Mucosa of rectum (tissue), 2 donors: Measurements from ENCODE around the gene CHADL.

Source experiments
- H3K27ac ChIP-seq, 2 donors: one replicate each; pipeline ENCODE4 v1.7.0; 2013; ENCODE audit warnings: inconsistent platforms in 2 of 2, low read depth in 2 of 2, low read length in 2 of 2
- H3K27me3 ChIP-seq, 2 donors: one replicate each; pipeline ENCODE4 v1.7.0; 2013; ENCODE audit warnings: low read length in 2 of 2; ENCODE audit not compliant: control insufficient read depth in 2 of 2, insufficient read depth in 2 of 2
- H3K36me3 ChIP-seq, 2 donors: one replicate each; pipeline ENCODE4 v1.7.0; 2013; ENCODE audit warnings: low read length in 2 of 2; ENCODE audit not compliant: control insufficient read depth in 2 of 2, insufficient read depth in 2 of 2
- H3K4me1 ChIP-seq, 2 donors: one replicate each; pipeline ENCODE4 v1.7.0; 2013; ENCODE audit warnings: low read length in 2 of 2, mild to moderate bottlenecking in 1 of 2; ENCODE audit not compliant: control insufficient read depth in 2 of 2, insufficient read depth in 2 of 2
- H3K4me3 ChIP-seq, 2 donors: one replicate each; pipeline ENCODE4 v1.7.0; 2013; ENCODE audit warnings: low read length in 2 of 2
- H3K9ac ChIP-seq, 2 donors: one replicate each; pipeline ENCODE4 v1.7.0; 2013; ENCODE audit warnings: low read length in 2 of 2, low read depth in 1 of 2, mild to moderate bottlenecking in 1 of 2
- H3K9me3 ChIP-seq, 2 donors: one replicate each; pipeline ENCODE4 v1.7.0; 2013; ENCODE audit warnings: low read length in 2 of 2; ENCODE audit not compliant: control insufficient read depth in 2 of 2
- donor health status: healthy.
- donor health status: Normal muscosa, but diverticular disease.

CHADL gene

DNA sequence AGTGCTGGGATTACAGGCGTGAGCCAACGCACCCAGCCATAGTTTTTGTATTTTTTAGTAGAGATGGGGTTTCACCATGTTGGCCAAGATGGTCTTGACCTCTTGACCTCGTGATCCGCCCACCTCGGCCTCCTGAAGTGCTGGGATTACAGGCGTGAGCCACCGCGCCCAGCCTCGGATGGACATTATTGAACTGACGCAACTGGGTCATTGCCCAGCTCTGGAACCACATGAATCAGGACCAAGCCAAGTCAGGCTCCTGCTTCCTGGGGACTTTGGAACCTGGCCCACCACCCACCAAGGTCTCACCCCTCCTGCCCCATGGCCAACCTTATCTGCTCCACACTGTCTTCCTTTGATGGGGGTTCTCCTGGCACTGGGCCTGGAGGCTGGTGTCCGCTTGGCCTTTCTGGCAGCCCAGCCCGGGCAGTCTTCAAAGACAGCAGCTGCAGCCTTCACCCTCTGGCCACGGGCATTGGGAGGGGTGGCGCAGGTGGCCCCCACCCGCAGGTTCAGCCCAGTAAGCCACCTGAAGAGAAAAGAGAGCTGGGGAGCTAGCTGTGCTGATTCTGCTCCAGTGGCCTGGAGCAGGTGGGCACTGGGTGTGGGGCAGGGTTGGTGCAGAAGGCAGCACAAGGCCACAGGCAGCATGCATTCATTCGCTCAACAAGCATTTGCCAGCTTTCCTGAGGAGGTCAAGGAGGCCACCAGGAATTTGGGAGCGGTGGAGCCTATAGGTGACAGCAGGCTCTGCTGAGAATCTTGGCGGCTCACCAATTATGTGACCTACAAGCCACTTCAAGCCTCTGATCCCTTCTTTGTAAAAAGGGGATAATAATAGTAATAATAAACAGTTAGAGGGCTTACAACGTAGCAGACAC lies 5.7 kb downstream of the CHADL start:
- Histone ChIP-seq H3K4me3 (no peak overlapping the region), H3K27ac (no peak overlapping the region), H3K9me3 (no peaks in the 10 kb centered on the region), H3K9ac (no peak overlapping the region), H3K4me1 (peaks cover 10 to 11% of the 10 kb centered on the region in 2 donors), H3K27me3 (no peaks in the 10 kb centered on the region), H3K36me3 (peaks cover 5 to 14% of the 10 kb centered on the region in 2 donors)

DNA sequence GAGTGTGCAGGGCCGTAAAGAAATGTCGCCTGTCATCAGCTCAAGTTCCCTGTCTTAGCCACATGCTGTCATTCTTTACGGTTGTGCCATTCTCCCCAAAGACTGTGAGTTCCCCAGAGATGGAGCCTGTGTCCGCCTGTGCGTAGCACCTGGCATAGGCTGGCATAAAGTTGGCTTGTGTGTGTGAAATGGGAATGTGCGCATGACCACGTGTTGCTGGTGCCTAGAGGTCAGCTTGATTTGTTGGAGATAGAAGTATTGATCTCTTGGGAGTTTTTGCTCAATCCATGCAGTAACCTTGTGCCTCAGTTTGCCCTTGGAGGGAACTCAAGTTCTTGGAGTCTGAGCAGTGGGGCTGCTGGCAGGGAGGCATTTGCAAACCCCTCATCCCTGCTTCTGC lies 9.4 kb downstream of the CHADL start:
- H3K9ac ChIP-seq, result no peak overlapping the region

DNA sequence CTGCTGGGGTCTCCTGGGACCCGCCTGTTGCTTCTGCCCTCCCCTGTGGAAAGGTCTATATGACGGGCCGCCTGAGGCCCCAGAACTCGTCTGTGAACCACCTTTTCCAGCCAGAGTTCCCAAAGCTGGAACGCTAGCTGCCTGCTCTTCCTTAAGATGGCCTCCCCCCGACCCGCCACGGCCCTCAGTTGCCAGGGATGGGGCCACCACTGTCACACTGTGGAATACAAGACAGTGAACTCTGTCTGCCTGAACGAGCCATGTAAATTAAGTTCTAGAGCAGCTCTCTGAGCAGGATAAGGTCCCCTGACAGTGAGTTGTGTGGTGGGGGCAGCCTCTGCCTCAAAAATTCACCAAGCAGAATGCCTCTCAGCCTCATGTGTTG lies 10.3 kb downstream of the CHADL start:
- H3K36me3 ChIP-seq, result peaks cover 27 to 37% of the 10 kb centered on the region in 2 donors
- no peaks in the 10 kb centered on the region for H3K4me1 ChIP-seq
- H3K4me3 ChIP-seq, result no peak overlapping the region
- H3K27ac ChIP-seq, result no peak overlapping the region
- no peak overlapping the region for H3K9ac ChIP-seq
- H3K9me3 ChIP-seq, result no peaks in the 10 kb centered on the region
- no peaks in the 10 kb centered on the region for H3K27me3 ChIP-seq

More for the DNA sequence above, 9.4 kb downstream of the CHADL start:
- H3K27ac ChIP-seq, result no peak overlapping the region
- H3K9me3 ChIP-seq, result no peaks in the 10 kb centered on the region
- no peaks in the 10 kb centered on the region for H3K4me1 ChIP-seq
- H3K4me3 ChIP-seq, result no peak overlapping the region
- no peaks in the 10 kb centered on the region for H3K27me3 ChIP-seq
- peaks cover 20 to 30% of the 10 kb centered on the region in 2 donors for H3K36me3 ChIP-seq

DNA sequence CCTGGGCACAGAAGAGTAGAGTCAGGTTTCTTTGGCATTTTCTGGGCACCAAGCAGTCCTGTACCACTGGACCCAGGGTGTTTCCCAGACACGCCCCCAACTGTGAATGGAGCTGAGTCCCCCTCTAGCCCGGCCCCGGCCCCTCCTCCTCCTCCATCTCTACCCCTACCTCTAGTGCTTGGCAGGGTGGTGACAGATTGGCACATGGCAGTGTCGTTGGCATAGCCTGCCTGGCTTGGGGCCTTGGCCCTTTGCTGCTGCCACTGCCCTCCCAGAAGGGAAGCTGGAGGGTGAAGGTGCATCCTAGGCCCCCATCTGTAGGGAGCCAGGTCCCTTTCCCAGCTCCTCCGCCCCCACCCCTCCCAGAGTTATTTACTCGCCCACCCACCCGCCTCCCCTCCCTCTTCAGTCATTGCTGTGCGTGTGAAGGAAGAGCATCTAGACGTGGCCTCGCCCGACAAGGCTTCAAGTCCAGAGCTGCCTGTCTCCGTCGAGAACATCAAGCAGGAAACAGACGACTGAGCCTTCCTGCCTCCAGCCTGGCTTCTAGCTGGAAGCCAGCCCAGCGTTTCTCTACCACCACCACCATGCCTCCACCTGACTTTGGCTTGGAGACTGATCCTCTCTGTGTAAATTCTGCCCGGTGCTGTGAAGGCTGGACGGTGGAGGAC lies 10.9 kb downstream of the CHADL start:
- H3K9ac ChIP-seq, result no peak overlapping the region
- peaks cover 32 to 42% of the 10 kb centered on the region in 2 donors for H3K36me3 ChIP-seq
- H3K9me3 ChIP-seq, result no peaks in the 10 kb centered on the region
- H3K27me3 ChIP-seq, result no peaks in the 10 kb centered on the region
- no peak overlapping the region for H3K4me3 ChIP-seq
- H3K27ac ChIP-seq, result no peak overlapping the region
- H3K4me1 ChIP-seq, result no peaks in the 10 kb centered on the region

GRCh38 chr22:41229215-41229614 lies 11.5 kb downstream of the CHADL start:
- Histone ChIP-seq H3K4me3 (no peak overlapping the region), H3K36me3 (peaks cover 37 to 49% of the 10 kb centered on the region in 2 donors), H3K9ac (no peak overlapping the region), H3K27ac (no peak overlapping the region), H3K27me3 (no peaks in the 10 kb centered on the region), H3K9me3 (no peaks in the 10 kb centered on the region), H3K4me1 (no peaks in the 10 kb centered on the region)

GRCh38 chr22:41226723-41227655 lies 13.7 kb downstream of the CHADL start:
- H3K4me1 ChIP-seq, result no peaks in the 10 kb centered on the region
- no peak overlapping the region for H3K9ac ChIP-seq
- H3K27ac ChIP-seq, result no peak overlapping the region
- peaks cover 48 to 63% of the 10 kb centered on the region in 2 donors for H3K36me3 ChIP-seq
- H3K9me3 ChIP-seq, result no peaks in the 10 kb centered on the region
- no peak overlapping the region for H3K4me3 ChIP-seq
- no peaks in the 10 kb centered on the region for H3K27me3 ChIP-seq

DNA sequence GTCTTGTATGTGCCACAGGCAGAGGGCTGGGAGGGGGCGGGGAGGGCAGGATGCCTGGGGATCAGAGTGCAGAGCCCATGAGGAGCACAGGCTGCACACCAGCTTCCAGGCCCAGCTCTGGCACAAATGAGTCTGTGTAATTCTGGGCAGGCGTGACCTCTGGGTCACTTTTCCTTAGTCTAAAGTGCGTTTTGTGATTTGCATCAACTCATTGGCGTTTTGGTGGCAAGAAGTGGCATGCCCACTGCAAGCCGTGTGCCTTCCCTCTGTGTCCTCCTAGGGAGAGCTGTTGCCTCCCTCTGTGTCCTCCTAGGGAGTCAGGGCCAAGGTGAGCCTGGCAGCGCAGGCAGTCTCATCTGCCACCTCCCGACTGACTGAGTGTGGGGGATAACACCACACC lies 17.2 kb downstream of the CHADL start:
- Histone ChIP-seq H3K27me3 (no peaks in the 10 kb centered on the region), H3K9ac (no peak overlapping the region), H3K4me1 (no peaks in the 10 kb centered on the region), H3K27ac (no peak overlapping the region), H3K4me3 (no peak overlapping the region), H3K9me3 (no peaks in the 10 kb centered on the region), H3K36me3 (peaks cover 54 to 65% of the 10 kb centered on the region in 2 donors)

- no peaks in the 10 kb centered on the region for H3K9me3 ChIP-seq
- no peaks in the 10 kb centered on the region for H3K4me1 ChIP-seq
- H3K27ac ChIP-seq, result no peak overlapping the region
- no peak overlapping the region for H3K4me3 ChIP-seq
- no peaks in the 10 kb centered on the region for H3K27me3 ChIP-seq
- no peak overlapping the region for H3K9ac ChIP-seq
- peaks cover 52 to 63% of the 10 kb centered on the region in 2 donors for H3K36me3 ChIP-seq
These were observed 17.8 kb downstream of the CHADL start for GRCh38 chr22:41222846-41223507.

DNA sequence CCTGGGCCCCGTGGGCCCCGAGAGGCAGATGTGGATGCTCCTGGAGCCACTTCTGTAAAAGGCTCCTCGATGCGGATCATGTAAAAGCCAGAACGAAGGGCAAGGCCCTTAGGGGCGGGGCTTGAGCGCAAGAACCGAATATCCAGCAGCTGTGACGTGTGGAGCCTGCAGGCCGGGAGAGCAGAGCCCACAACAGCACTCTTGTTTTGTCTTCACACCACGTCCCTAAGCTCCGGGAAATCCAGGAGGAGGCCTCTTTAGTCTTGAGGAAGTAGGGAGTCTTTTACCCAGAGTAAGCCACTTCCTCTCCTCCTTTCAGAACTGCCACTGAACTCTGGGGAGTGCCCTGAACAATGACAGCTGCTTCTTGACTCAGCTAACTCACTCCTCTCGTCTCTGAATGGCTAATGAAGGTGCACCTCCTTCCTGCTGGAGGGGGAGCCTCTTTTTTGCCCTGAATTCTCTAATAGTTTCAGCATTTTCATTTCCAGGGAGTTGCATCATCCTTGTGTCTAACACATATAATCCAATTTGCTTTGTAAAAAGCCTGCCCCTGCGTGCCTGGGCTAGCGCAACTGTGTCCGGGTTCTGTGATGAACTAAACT lies 23.1 kb downstream of the CHADL start:
- H3K9me3 ChIP-seq, result no peaks in the 10 kb centered on the region
- H3K27ac ChIP-seq, result peak overlapping the region; percentile 43 to 49
- no peaks in the 10 kb centered on the region for H3K27me3 ChIP-seq
- H3K36me3 ChIP-seq, result peaks cover 17 to 38% of the 10 kb centered on the region in 2 donors
- peak overlapping the region in 1 of 2 donors; percentile 29 for H3K4me3 ChIP-seq
- H3K4me1 ChIP-seq, result no peaks in the 10 kb centered on the region
- H3K9ac ChIP-seq, result no peak overlapping the region
